GM18858 (cell line): Measurements from ENCODE around the gene ESYT2.
"Not testable (repeated sequence)": the region's sequence is repeated elsewhere in the genome, so short reads cannot be mapped to it uniquely, and the experiment has no call there.

Experiments
- ATAC-seq: cut with Tn5 transposase; IDR thresholded peaks from one replicate; pipeline ENCODE4 v1.9.1; 2021; ENCODE audit not compliant: unreplicated experiment

The ESYT2 gene

DNA sequence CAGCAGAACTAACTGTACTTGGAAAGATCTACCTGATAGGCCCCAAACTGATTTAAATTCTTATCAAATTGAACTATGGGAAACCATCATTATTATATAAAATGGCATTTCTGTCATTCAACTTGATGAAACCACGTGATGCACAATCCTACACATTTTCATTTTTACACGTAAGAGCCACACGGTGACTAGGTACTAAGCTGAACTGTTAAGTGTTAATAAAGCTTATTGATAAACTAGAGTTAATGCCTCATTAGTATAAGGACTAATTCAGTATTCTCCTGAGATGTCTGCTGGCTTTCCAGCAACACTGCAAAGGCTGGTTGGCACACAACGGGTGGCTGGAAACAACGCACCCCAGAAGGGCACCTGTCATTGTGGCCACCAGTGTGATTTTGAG, 129.3 kb downstream of the ESYT2 start:
- ATAC-seq: no peak

DNA sequence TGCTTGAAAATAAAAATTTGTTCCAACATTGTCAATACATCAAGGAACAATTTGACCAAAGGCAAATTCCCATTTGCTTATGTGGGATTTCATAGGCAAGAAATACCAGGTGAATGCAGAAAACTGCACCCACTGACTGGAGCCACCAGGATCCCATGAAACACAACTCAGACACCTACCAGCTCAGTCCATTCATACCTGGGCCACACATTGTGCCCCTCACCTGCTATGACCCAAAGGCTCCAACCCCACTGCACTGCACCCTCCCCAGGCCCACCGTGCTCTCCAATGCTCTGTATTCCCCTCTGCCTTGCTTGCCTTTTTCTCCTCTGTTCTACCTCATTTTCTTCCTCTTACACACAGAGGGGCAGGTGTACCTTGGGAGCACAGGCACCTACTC, 130.0 kb downstream of the ESYT2 start:
- ATAC-seq: no peak

DNA sequence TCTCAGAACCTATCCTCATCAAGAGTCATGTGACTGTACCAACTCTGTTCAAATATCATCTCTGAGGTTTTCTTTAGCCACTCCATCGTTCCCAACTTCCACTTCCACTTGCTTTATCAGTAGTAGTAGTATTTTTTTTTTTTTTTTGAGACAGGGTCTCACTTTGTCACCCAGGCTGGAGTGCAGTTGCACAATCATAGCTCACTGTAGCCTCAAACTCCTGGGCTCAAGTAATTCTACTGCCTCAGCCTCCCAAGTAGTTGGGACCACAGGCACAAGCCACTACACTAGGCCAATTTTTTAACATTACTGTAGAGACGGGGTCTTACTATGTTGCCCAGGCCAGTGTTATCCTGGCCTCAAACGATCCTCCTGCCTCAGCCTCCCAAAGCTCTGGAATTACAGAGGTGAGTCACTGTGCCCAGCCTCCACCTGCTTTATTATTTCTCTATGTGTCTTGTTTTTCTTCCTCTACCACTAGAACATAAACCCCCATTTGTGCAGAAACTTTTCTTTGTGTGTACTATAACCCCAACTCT, 130.6 kb downstream of the ESYT2 start:
- ATAC-seq: no peak

DNA sequence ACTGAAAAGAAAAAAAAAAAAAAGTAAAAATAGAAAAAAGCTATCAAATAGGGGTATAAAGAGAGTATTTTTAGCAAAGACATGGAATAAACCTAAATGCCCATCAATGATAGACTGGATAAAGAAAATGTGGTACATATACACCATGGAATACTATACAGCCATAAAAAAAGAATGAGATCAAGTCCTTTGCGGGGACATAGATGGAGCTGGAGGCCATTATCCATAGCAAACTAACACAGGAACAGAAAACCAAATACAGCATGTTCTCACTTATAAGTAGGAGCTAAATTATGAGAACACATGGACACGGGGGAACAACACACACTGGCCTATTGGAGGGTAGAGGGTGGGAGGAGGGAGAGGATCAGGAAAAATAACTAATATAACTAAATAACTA, 131.7 kb downstream of the ESYT2 start:
- ATAC-seq: not testable (repeated sequence)

DNA sequence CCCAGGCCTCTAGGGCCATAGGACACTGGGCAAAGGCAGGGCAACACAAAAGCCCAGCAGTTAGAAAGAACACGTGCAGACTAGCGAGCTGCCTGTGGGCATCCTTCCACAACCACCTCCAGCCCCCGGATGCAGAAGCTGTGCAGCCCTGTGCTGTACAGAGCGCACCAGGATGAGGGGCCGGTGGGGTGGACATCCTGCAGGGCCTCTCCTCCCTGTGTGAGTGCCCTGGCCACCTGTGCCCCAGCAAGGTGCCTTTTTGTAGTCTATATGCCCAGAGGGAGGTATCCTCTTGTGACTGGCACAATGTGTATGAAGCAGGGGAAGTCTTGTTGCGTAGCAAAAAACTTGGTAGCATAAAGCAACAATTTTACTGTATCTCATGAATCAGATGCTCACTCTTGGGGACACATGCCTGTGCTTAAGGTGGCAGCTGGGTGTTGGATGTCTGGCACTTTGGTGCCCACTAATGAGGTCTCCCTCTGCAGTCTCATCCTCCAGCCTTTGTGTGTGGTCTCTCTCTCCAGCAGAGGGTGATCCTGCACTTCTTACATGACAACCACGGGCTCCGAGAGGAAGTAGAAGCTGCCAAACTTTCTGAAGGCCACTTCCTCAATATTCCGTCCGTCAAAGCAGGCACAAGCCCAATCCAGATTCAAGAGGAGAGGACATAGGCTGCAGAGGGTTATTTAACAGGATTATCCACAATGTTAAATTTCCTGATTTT, 133.4 kb downstream of the ESYT2 start:
- peak; percentile 86 for ATAC-seq

DNA sequence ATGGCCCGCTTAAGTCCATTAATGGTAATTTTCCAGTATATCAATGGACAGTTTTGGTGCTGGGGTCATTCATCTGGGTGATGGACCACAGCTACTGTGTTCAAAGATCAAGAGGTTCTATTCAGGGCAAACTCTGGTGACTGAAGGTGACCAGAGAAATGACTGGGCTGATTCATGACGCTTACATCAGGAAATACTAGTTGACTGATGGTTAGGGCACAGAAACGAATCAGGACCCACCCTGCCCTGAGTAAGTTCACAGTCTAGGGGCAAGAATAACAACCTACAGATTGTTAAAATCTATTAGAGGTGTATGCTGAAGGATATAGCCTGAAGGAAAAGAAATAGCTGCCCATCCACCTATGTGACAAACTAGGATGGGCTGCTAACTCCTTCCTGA, 134.3 kb downstream of the ESYT2 start:
- ATAC-seq: no peak

DNA sequence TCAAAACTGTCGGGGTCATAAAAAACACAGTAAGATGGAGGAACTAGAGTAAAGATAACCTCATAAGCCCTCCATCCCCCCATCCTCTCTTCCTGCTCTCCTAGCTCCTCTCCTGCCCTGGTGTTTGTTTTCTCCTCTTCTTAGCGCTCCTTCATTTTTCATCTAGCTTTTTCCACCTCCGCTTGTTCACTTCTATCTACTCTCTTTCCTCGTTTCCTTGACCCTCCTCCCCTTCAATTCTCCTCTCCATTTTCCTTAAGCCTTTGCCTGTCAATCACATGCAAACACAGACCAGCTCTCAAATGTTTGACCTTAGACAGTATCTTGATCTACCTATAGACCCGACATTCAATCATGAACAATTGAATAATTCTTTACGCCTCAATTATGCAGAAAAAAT, 134.7 kb downstream of the ESYT2 start:
- ATAC-seq: no peak

DNA sequence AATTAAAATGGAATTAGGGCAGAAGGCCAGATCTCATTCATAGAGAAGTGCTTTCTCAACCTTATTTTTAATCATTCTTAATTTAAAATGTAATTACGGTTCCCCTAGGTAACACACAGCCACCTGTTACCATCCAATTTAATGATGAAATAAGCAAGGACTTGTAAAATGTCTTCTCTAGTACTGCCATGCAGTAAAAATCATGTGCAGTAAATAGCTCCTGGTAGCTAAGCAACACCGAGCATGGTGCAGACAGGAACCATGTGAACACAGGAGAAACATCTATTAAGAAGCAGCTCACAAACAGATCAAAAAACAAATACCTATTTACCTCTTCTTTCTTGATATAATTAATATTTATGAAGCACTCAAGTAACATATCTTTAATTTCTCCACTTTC, 139.8 kb downstream of the ESYT2 start:
- no peak for ATAC-seq

DNA sequence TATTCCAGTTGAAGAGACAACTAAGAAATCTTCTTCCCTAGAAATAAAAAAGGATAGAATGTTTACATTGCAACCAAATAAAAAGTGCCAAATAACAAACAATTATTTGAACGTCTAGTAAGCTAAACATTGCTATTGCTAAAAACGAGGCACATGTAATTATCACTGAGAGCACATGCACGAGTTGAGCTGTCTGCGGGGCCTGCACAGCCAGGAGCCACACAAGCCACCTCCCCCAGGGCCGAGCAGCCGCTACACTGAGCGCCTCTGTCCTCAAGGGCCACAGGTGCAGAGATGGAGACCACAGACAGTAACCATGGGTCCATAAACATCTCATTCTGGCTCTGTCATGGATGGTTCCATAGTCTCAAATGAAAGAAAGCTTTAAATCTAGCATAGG, 141.9 kb downstream of the ESYT2 start:
- no peak for ATAC-seq

DNA sequence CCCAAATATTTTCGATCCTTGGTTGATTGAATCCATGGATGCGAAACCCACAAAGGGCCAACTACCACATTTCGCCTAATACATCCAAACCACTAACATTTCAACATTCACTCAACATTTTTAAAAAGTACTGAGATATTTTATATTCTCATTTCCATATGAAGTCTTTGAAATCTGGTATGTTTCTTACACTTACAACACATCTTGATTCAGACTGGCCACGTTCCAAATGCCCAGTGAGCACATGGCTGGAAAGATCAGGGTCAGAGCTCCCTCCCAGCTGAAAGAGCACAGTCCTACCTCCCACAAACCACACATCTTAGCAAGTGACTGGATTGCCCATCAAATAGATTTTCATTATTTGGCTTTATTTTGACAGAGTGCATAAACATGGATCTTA, 143.6 kb downstream of the ESYT2 start:
- no peak for ATAC-seq

DNA sequence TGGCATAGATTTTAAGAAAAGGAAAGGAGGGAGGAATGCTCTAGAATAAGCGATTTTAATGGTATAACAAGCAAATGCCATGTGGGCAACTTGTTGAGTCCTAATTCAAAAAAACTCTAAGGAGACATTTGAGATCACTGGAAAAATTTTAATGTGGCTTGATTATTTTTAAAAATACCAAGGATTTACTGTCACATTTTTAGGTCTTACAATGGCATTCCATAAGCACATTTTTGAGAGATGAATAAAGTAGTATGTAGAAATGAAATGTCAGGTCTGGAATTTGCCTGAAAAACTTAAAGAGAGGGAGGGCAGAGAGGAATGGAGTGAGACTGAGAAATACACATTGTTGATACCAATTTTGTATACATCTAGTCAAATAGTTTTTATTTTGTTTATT, 145.0 kb downstream of the ESYT2 start:
- no peak for ATAC-seq

DNA sequence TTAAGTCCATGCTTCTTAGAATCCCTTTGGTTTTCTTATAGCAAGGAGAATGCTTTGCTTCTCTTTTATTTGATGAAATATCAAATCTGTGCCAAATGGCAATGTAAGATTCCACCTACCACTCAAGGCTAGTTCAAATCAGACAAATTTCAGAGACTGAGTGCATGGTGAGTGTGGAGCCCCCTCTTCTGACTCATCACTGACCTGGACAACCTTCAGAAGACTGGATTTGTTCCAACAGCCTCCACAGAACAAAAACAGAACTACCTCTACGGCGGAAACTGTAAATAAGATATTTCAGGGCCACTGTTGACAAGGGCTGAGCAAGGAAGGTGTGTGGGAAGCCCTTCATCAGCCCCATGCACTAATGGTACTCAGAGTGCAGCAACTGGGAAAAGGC, 145.8 kb downstream of the ESYT2 start:
- no peak for ATAC-seq

DNA sequence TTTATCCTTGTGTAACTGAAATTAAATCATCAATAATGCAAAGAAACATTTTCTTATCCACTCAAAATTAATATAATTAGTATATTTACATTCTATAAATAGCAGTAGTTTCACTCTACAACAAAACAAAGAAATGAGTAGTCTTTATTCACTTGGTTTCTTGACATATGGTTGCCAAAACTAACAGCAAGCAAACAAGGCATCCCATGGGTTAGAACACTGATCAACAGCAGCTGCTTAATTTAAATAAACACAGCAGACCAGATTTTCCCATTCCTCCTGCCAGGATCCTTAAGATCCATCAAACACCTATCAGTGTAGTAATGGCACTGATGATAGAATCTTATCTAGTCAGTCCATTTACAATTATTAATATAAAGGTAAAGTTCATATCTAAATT, 146.9 kb downstream of the ESYT2 start:
- no peak for ATAC-seq
